ENCODE measurements around the gene FDXR. TPM values are rescaled to one million over a fixed set of nuclear protein-coding genes. Genes with fewer than 3 reads are reported as not detected.

FDXR gene
- total RNA-seq, 1 experiment from 2014 or later, result 39.7 TPM

DNA sequence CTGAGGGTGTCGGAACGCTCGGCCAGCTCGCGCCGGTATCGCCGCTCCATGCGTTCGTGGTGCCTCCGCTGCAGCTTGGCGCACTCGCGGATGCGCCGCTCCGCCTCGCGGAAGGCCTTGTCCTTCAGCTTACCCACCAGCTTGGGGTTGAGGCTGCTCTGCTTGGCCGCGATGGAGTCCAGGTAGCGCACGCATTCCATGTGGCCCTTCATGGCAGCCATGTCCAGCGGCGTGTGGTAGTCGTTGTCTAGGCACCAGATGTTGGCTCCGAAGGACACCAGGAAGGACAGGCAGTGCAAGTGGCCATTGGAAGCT is 47.5 kb upstream of the FDXR start:
- Histone ChIP-seq H3K56ac (ENCODE audit: insufficient read length, low read depth, low read length) (no peak overlapping the region), H2BK15ac (ENCODE audit: low read depth, low read length) (no peak overlapping the region), H2BK12ac (ENCODE audit: insufficient read length, low read depth, low read length) (no peak overlapping the region), H3K23me2 (ENCODE audit: insufficient read length, low read depth, low read length, poor library complexity, severe bottlenecking) (peaks cover 5% of the 10 kb centered on the region), H3K14ac (ENCODE audit: insufficient read depth, low read length) (no peak overlapping the region), H4K91ac (ENCODE audit: insufficient read length, low read depth, low read length) (no peak overlapping the region), H3T11ph (ENCODE audit: low read length) (no peak overlapping the region), H4K20me1 (ENCODE audit: control insufficient read depth, insufficient read depth, insufficient read length) (no peaks in the 10 kb centered on the region), H4K8ac (replicated peaks; ENCODE audit: insufficient read length, low read depth, low read length) (no peak overlapping the region), H3K27me3 (ENCODE audit: insufficient read depth, low read length) (peaks cover 28% of the 10 kb centered on the region), H3K4ac (ENCODE audit: low read depth, low read length) (no peak overlapping the region), H3K23ac (ENCODE audit: insufficient read length, low read depth, low read length) (no peak overlapping the region), H2BK20ac (ENCODE audit: low read depth, low read length, poor library complexity, severe bottlenecking) (no peak overlapping the region), H3K9ac (ENCODE audit: extremely low read depth, insufficient read length, low read length) (no peak overlapping the region), H2BK120ac (ENCODE audit: low read depth, low read length, poor library complexity, severe bottlenecking) (no peak overlapping the region), H3K79me1 (ENCODE audit: insufficient read depth, low read depth, low read length, poor library complexity, severe bottlenecking) (no peaks in the 10 kb centered on the region), H2AK5ac (ENCODE audit: insufficient read length, low read length) (no peak overlapping the region), H4K5ac (ENCODE audit: insufficient read length, low read depth, low read length) (no peak overlapping the region), H3K18ac (ENCODE audit: insufficient read length, low read depth, low read length) (no peak overlapping the region), H2AFZ (ENCODE audit: low read length) (no peak overlapping the region), H3K9me3 (ENCODE audit: control insufficient read depth, low read depth, low read length) (no peaks in the 10 kb centered on the region), H2BK5ac (ENCODE audit: insufficient read length, low read length) (no peak overlapping the region), H3K79me2 (ENCODE audit: insufficient read depth, low read length) (no peaks in the 10 kb centered on the region), H3K27ac (ENCODE audit: insufficient read length, low read depth, low read length) (no peak overlapping the region), H3K4me1 (ENCODE audit: insufficient read depth, low read length) (no peaks in the 10 kb centered on the region), H3K4me2 (ENCODE audit: insufficient read depth, insufficient read length, low read length) (no peak overlapping the region)
- Mint-ChIP-seq H3K4me1 (peaks cover 18 to 42% of the 10 kb centered on the region in 2 experiments), H3K27me3 (ENCODE audit: low read depth) (peaks cover 54% of the 10 kb centered on the region), H3K27ac (no peak overlapping the region), H3K9me3 (peaks cover 0 to 2% of the 10 kb centered on the region in 2 experiments; a peak in 1 of 5 replicates), H3K4me3 (no peak overlapping the region), H3K36me3 (ENCODE audit: insufficient read depth in 1 of 3, low read depth in 3 of 3) (no peaks in the 10 kb centered on the region; a peak in 1 of 7 replicates)
- peak; percentile 43 for DNase-seq
- TF ChIP-seq, protein P1, sequence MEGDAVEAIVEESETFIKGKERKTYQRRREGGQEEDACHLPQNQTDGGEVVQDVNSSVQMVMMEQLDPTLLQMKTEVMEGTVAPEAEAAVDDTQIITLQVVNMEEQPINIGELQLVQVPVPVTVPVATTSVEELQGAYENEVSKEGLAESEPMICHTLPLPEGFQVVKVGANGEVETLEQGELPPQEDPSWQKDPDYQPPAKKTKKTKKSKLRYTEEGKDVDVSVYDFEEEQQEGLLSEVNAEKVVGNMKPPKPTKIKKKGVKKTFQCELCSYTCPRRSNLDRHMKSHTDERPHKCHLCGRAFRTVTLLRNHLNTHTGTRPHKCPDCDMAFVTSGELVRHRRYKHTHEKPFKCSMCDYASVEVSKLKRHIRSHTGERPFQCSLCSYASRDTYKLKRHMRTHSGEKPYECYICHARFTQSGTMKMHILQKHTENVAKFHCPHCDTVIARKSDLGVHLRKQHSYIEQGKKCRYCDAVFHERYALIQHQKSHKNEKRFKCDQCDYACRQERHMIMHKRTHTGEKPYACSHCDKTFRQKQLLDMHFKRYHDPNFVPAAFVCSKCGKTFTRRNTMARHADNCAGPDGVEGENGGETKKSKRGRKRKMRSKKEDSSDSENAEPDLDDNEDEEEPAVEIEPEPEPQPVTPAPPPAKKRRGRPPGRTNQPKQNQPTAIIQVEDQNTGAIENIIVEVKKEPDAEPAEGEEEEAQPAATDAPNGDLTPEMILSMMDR (conservative IDR thresholded peaks at IDR 0.05), result no peak
- WGBS (ENCODE audit: extremely low coverage, insufficient read length, low lambda C conversion rate), result no CpG with 5 or more reads among the region's 27 CpGs

Data from H9 (cell line).